Measurements from ENCODE around the gene NIP7.
"Not testable (repeated sequence)": the region's sequence is repeated elsewhere in the genome, so short reads cannot be mapped to it uniquely, and the experiment has no call there.

Gene NIP7

GRCh38 chr16:69339289-69340094, at the start of gene NIP7, which contains the start of gene COG8:
NIP7 (plus strand) TSS chr16:69339772; CDS start chr16:69339830, 58 bp downstream.
COG8 (minus strand) TSS chr16:69339564; CDS start chr16:69339552, 12 bp downstream.
- peak; percentile 93 for DNase-seq

- DNase-seq = not testable (repeated sequence)
Observed at GRCh38 chr16:69291657-69292056, 47.9 kb upstream of the NIP7 start.

- no peak for DNase-seq
Observed at GRCh38 chr16:69293401-69293800, 46.2 kb upstream of the NIP7 start.

- no peak for DNase-seq
Observed at GRCh38 chr16:69294051-69294450, 45.5 kb upstream of the NIP7 start.

- not testable (repeated sequence) for DNase-seq
Observed at GRCh38 chr16:69296771-69297170, 42.8 kb upstream of the NIP7 start.

GRCh38 chr16:69298261-69298660, 41.3 kb upstream of the NIP7 start:
- no peak for DNase-seq

- no peak for DNase-seq
Observed at GRCh38 chr16:69301187-69301586, 38.4 kb upstream of the NIP7 start.

GRCh38 chr16:69301861-69302260, 37.7 kb upstream of the NIP7 start:
- no peak for DNase-seq

- DNase-seq = no peak
Observed at GRCh38 chr16:69302301-69302700, 37.3 kb upstream of the NIP7 start.

GRCh38 chr16:69306031-69306430, 33.5 kb upstream of the NIP7 start:
- no peak for DNase-seq

- DNase-seq = no peak
Observed at GRCh38 chr16:69307091-69307490, 32.5 kb upstream of the NIP7 start.

- DNase-seq = no peak
Observed at GRCh38 chr16:69307856-69308255, 31.7 kb upstream of the NIP7 start.

GRCh38 chr16:69309316-69309715, 30.3 kb upstream of the NIP7 start:
- no peak for DNase-seq

- peak; percentile 76 for DNase-seq
Observed at GRCh38 chr16:69310653-69311532, 28.7 kb upstream of the NIP7 start, which contains the start of gene VPS4A. VPS4A (plus strand) TSS chr16:69311350; CDS start chr16:69311512, 162 bp downstream.

- no peak for DNase-seq
Observed at GRCh38 chr16:69311533-69312387, 27.8 kb upstream of the NIP7 start.

GRCh38 chr16:69313469-69313868, 26.1 kb upstream of the NIP7 start:
- no peak for DNase-seq

- DNase-seq = no peak
Observed at GRCh38 chr16:69314534-69314933, 25.0 kb upstream of the NIP7 start.

- no peak for DNase-seq
Observed at GRCh38 chr16:69315486-69316311, 23.9 kb upstream of the NIP7 start.

GRCh38 chr16:69316595-69317034, 23.0 kb upstream of the NIP7 start:
- no peak for DNase-seq

- no peak for DNase-seq
Observed at GRCh38 chr16:69318177-69318910, 21.2 kb upstream of the NIP7 start.

- no peak for DNase-seq
Observed at GRCh38 chr16:69318911-69319289, 20.7 kb upstream of the NIP7 start.

Data from NCI-H446 treated with DMSO at 0.1 percent for 48 hours (cell line).